K562 (cell line): ENCODE data around the gene TNNT2. TPM values are rescaled to one million over a fixed set of nuclear protein-coding genes. Genes with fewer than 3 reads are reported as not detected.

ENCODE experiments used
- ATAC-seq: fragments of 200-7000 bp; cut with Tn5 transposase; 3 replicates; pipeline ENCODE4 v1.9.1; 2020; ENCODE audit warnings: moderate library complexity
- Bru-seq: library from RNA; stranded (reverse); fragments of 400-500 nt; gene quantifications from one replicate; lab custom pipeline; 2021; lab: Mats Ljungman, UMichigan
- BruChase-seq, 2 experiments: library from RNA; stranded (reverse); fragments of 400-500 nt; gene quantifications; one replicate each; lab custom pipeline; 2021; lab: Mats Ljungman, UMichigan
- BruUV-seq: library from RNA; stranded (reverse); fragments of 400-500 nt; replicated peaks from 2 replicates; lab custom pipeline; 2021; lab: Mats Ljungman, UMichigan
- CTCF ChIA-PET: fragments of 300-600 bp; formaldehyde crosslinking; extraction: SDS; loops from one replicate; lab custom pipeline; 2021; ENCODE audit warnings: low intra/inter-chr PET ratio; lab: Yijun Ruan, JAX
- POLR2A ChIA-PET: fragments of 300-600, 350-650 bp; sonication (Branson Sonifier 250); formaldehyde crosslinking; extraction: SDS; loops from one replicate; lab custom pipeline; 2021; ENCODE audit warnings: antibody characterized with exemption, inconsistent platforms; lab: Yijun Ruan, JAX
- DNase-seq, 4 experiments: peaks; one replicate each; pipeline versions ENCODE4 v3.0.0 to v3.0.0-alpha.2; 2011 to 2018; ENCODE audit warnings: low spot score in 3 of 4, mixed read lengths in 3 of 4; ENCODE audit errors: extremely low read depth in 1 of 4
- FAIRE-seq: peaks from 2 replicates; lab custom pipeline; 2011; peaks lifted over from hg19 to GRCh38; lab: Jason Lieb, UNC
- H2AFZ ChIP-seq: 2 replicates; pipeline ENCODE4 v1.6.0; 2011; ENCODE audit warnings: low read depth, low read length, control low read depth, inconsistent platforms
- H3K27ac ChIP-seq: fragments of 200-600 bp; 3 replicates; pipeline ENCODE4 v1.8.0; 2011; ENCODE audit warnings: low read depth, mild to moderate bottlenecking, control low read depth, inconsistent platforms, low read length, moderate library complexity, mixed read lengths; ENCODE audit errors: extremely low read depth
- H3K27me3 ChIP-seq, 2 experiments: fragments of 300-600 bp in 1 of 2; 2 replicates in 1 of 2; 3 replicates in 1 of 2; pipeline versions ENCODE4 v1.6.0 to v1.8.0; 2011; ENCODE audit warnings: inconsistent platforms in 2 of 2, low read length in 2 of 2, mild to moderate bottlenecking in 1 of 2, mixed read lengths in 1 of 2, moderate library complexity in 1 of 2; ENCODE audit not compliant: control insufficient read depth in 2 of 2, insufficient read depth in 2 of 2
- H3K36me3 ChIP-seq: fragments of 300-600 bp; 3 replicates; pipeline ENCODE4 v1.8.0; 2011; ENCODE audit warnings: mild to moderate bottlenecking, low read length, inconsistent platforms; ENCODE audit not compliant: control insufficient read depth, insufficient read depth
- H3K4me1 ChIP-seq, 2 experiments: fragments of 200-600 bp in 1 of 2; replicated peaks in 1 of 2; 2 replicates in 1 of 2; 3 replicates in 1 of 2; pipeline versions ENCODE4 v1.5.1 to v1.8.0; 2011; ENCODE audit warnings: inconsistent platforms in 2 of 2, low read length in 2 of 2, mild to moderate bottlenecking in 1 of 2, mixed read lengths in 1 of 2, moderate library complexity in 1 of 2; ENCODE audit not compliant: control insufficient read depth in 2 of 2, insufficient read depth in 2 of 2
- H3K4me2 ChIP-seq: 2 replicates; pipeline ENCODE4 v1.6.1; 2011; ENCODE audit warnings: low read length, control low read depth, inconsistent platforms, mixed read lengths; ENCODE audit not compliant: insufficient read depth
- H3K4me3 ChIP-seq: fragments of 200-600 bp; sonication (generic), shearing (Covaris generic); 2 replicates; pipeline ENCODE4 v1.5.1; 2016; ENCODE audit warnings: control low read depth, inconsistent platforms
- H3K79me2 ChIP-seq: fragments of 200-600 bp; 3 replicates; pipeline ENCODE4 v1.8.0; 2011; ENCODE audit warnings: low read length, inconsistent platforms; ENCODE audit not compliant: control insufficient read depth, insufficient read depth
- H3K9ac ChIP-seq, 2 experiments: 2 replicates each; pipeline versions ENCODE4 v1.6.0 to v1.6.1; 2011; ENCODE audit warnings: low read depth in 2 of 2, low read length in 2 of 2, control low read depth in 1 of 2, inconsistent platforms in 1 of 2, mild to moderate bottlenecking in 1 of 2, mixed read lengths in 1 of 2; ENCODE audit not compliant: insufficient read depth in 1 of 2
- H3K9me1 ChIP-seq: one replicate; pipeline ENCODE4 v1.6.0; 2011; ENCODE audit warnings: inconsistent platforms, mild to moderate bottlenecking, low read length, moderate library complexity; ENCODE audit not compliant: control insufficient read depth, insufficient read depth
- H3K9me3 ChIP-seq: replicated peaks from 2 replicates; pipeline ENCODE4 v1.5.1; 2011; ENCODE audit warnings: low read depth, low read length, inconsistent platforms; ENCODE audit not compliant: control insufficient read depth, insufficient read depth
- H4K20me1 ChIP-seq: replicated peaks from 2 replicates; pipeline ENCODE4 v1.6.1; 2011; ENCODE audit warnings: low read length, inconsistent platforms, mixed read lengths; ENCODE audit not compliant: control insufficient read depth, insufficient read depth
- CCAR2 ChIP-seq: fragments of 200-400 bp; formaldehyde crosslinking; IDR thresholded peaks from 2 replicates; pipeline ENCODE4 v1.6.1; 2017; ENCODE audit warnings: mild to moderate bottlenecking, low read depth, low read length
- KDM4B ChIP-seq, 2 experiments: fragments of 450-650 bp in 1 of 2; sonication (generic) in 1 of 2; IDR thresholded peaks; 2 replicates each; pipeline ENCODE4 v1.6.1; 2016 to 2017; ENCODE audit warnings: borderline replicate concordance in 2 of 2, antibody characterized with exemption in 1 of 2, low read depth in 1 of 2, mild to moderate bottlenecking in 1 of 2
- MED1 ChIP-seq: sonication (generic); formaldehyde crosslinking; IDR thresholded peaks from 2 replicates; pipeline ENCODE4 v1.8.1; 2023; ENCODE audit warnings: missing genetic modification reagents, borderline replicate concordance
- MEF2A ChIP-seq: IDR thresholded peaks from 2 replicates; pipeline ENCODE4 v1.6.1; 2011; ENCODE audit warnings: low read depth, mild to moderate bottlenecking, low read length, moderate library complexity; ENCODE audit not compliant: control insufficient read depth
- MTA2 ChIP-seq: fragments of 450-650 bp; IDR thresholded peaks from 2 replicates; pipeline ENCODE4 v1.6.1; 2016; ENCODE audit warnings: low read depth
- POLR2AphosphoS5 ChIP-seq: IDR thresholded peaks from 2 replicates; pipeline ENCODE4 v1.6.1; 2011; ENCODE audit warnings: mild to moderate bottlenecking, low read depth, low read length, moderate library complexity; ENCODE audit not compliant: control insufficient read depth, insufficient read depth
- SMARCE1 ChIP-seq: fragments of 450-650 bp; IDR thresholded peaks from 2 replicates; pipeline ENCODE4 v1.7.1; 2016; ENCODE audit warnings: mild to moderate bottlenecking
- SUPT5H ChIP-seq: fragments of 450-650 bp; IDR thresholded peaks from 2 replicates; pipeline ENCODE4 v1.6.1; 2016
- TCF3 ChIP-seq: sonication (generic); formaldehyde crosslinking; IDR thresholded peaks from 2 replicates; pipeline ENCODE4 v1.4.0; 2020; ENCODE audit warnings: mild to moderate bottlenecking, missing genetic modification reagents
- ZNF23 ChIP-seq: fragments of 250-450 bp; sonication (Bioruptor Pico); IDR thresholded peaks from 2 replicates; pipeline ENCODE4 v1.4.0; 2020; ENCODE audit warnings: mild to moderate bottlenecking
- WGBS: fragments of 100-300 bp; shearing (Covaris generic); methylation state at CpG from one replicate; pipeline ENCODE4 v1.1.6; 2016; ENCODE audit warnings: low coverage, mixed read lengths; ENCODE audit not compliant: insufficient coverage; ENCODE audit errors: missing lambda C conversion rate; 5-methylcytosine and 5-hydroxymethylcytosine counted together
- in situ Hi-C: fragments of 300-500 bp; cut with MboI; formaldehyde crosslinking; loops from 4 replicates; pipeline ENCODE4 v1.15.0; 2018; ENCODE audit warnings: inconsistent platforms, mixed read lengths
- intact Hi-C: fragments of 100-400 bp; cut with micrococcal nuclease; formaldehyde crosslinking; loops from 2 replicates; pipeline ENCODE4 v1.14.2; 2022
- long read RNA-seq, 3 experiments: library from polyadenylated mRNA in 2 of 3; library from RNA in 1 of 3; unstranded in 2 of 3; stranded (forward) in 1 of 3; transcript quantifications; one replicate each; pipeline ENCODE4 v2.0.0, GENCODE V29; 2019 to 2022
- polyA minus RNA-seq, 3 experiments: library from RNA; depleted of rRNA, polyadenylated mRNA; stranded (reverse); fragments of >200 nt; gene quantifications; 2 replicates each; pipeline ENCODE4 v1.2.3, GENCODE V29; 2011
- polyA plus RNA-seq, 8 experiments: library from polyadenylated mRNA; depleted of rRNA in 4 of 8; stranded (reverse) in 5 of 8; unstranded in 3 of 8; fragments of >200 nt; fragmentation: Nextera tagmentation in 2 of 8; fragmentation: Illumina TruSeq in 1 of 8; extraction: Ambion mirVana in 2 of 8; extraction: Trizol in 1 of 8; gene quantifications; 2 replicates each; pipeline versions ENCODE4 v1.2.1 to v1.2.3, GENCODE V29; 2011 to 2014; ENCODE audit warnings: inconsistent platforms in 1 of 8, missing spikeins in 1 of 8
- total RNA-seq, 7 experiments: library from RNA; depleted of rRNA in 6 of 7; stranded (reverse); fragments of >200 nt in 6 of 7; fragmentation: Illumina TruSeq in 2 of 7; extraction: Trizol in 2 of 7; gene quantifications; 2 replicates each; pipeline versions ENCODE4 v1.2.1 to v1.2.3, GENCODE V29; 2011 to 2021; ENCODE audit warnings: low replicate concordance in 1 of 7
- TF ChIP-seq, protein P1 (sequence below): fragments of 450-650 bp; IDR thresholded peaks from 2 replicates; pipeline ENCODE4 v1.6.1; 2016; ENCODE audit warnings: mild to moderate bottlenecking
- TF ChIP-seq, protein P2 (sequence below): sonication (generic); formaldehyde crosslinking; IDR thresholded peaks from 2 replicates; pipeline ENCODE4 v1.8.0; 2023; ENCODE audit warnings: mild to moderate bottlenecking, missing genetic modification reagents
- TF ChIP-seq, protein P3 (sequence below): fragments of 250-450 bp; sonication (Bioruptor Pico); IDR thresholded peaks from 2 replicates; pipeline ENCODE4 v1.5.0; 2021; ENCODE audit warnings: mild to moderate bottlenecking, borderline replicate concordance

Gene TNNT2
- not detected in 2 replicates for total RNA-seq (2011; cell fraction: chromatin; rRNA removed; ENCODE audit: low replicate concordance)
- total RNA-seq (2011; cell fraction: nucleolus; rRNA removed): not detected in 2 replicates
- total RNA-seq (2011; cell fraction: nucleoplasm; rRNA removed): not detected in 2 replicates
- total RNA-seq (2014; rRNA removed): not detected in 2 replicates
- not detected in 2 replicates for total RNA-seq (2014; rRNA removed; fragmentation: Illumina TruSeq; extraction: Trizol)
- total RNA-seq (2015; rRNA removed; fragmentation: Illumina TruSeq; extraction: Trizol): not detected in 2 replicates
- not detected in 2 replicates for total RNA-seq (2021)
- polyA plus RNA-seq (2011; rRNA removed): not detected in 2 replicates
- polyA plus RNA-seq (2011; cell fraction: cytosol; rRNA removed): not detected in 2 replicates
- polyA plus RNA-seq (2011; cell fraction: nucleus; rRNA removed): not detected in 2 replicates
- polyA plus RNA-seq (2012): not detected in 2 replicates
- polyA plus RNA-seq (2014; fragmentation: Illumina TruSeq; extraction: Trizol): not detected in 2 replicates
- polyA plus RNA-seq (2014; fragmentation: Nextera tagmentation; extraction: Ambion mirVana): not detected
- polyA plus RNA-seq (2014; rRNA removed): not detected in 2 replicates
- polyA minus RNA-seq (2011; rRNA and poly(A)+ RNA removed): not detected in 2 replicates
- polyA minus RNA-seq (2011; cell fraction: cytosol; rRNA and poly(A)+ RNA removed): not detected in 2 replicates
- polyA minus RNA-seq (2011; cell fraction: nucleus; rRNA and poly(A)+ RNA removed): not detected in 2 replicates
- percentile 5 among the genes with signal in this experiment for Bru-seq, nascent RNA
- not detected for BruChase-seq, experiment 1, labeled RNA remaining after a 2-hour chase
- not detected for BruChase-seq, experiment 2, labeled RNA remaining after a 6-hour chase
- long read RNA-seq, experiment 1: 0 reads
- long read RNA-seq, experiment 2: 0 reads
- long read RNA-seq, experiment 3: 0 reads

DNA sequence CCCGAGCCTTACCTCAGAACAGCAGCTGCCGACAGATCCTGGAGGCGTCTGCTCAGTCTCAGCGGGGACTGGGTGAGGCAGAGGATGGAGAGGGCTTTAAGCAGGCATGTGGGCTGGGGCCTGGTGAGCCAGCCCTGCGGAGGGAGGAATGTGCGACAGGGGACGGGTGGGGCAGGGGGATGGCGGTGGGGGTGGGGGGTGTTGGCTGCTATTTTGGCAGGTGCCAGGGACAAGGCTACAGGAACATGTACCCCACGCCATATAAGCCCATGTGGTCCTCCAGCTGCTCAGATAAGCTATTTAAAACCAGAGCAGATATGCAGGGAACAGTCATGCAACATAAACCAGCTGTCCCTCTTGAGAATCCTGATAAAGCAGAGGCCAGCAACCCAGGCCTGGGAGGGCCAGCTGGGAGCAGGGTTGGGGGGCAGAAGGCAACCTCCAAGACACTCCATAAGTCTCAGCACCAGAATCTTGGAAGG lies at the start of gene TNNT2:
TSS of gene TNNT2 (minus strand) at position 70 of the 482 bp plus-strand sequence. CDS start 4,426 bp downstream, outside the sequence.
- Histone ChIP-seq H3K4me2 (no peak within 1 kb of the TSS), H2AFZ (no peak within 1 kb of the TSS), H3K9me3 (no peaks in the 10 kb centered on the region), H3K79me2 (no peaks in the 10 kb centered on the region), H3K27ac (no peak within 1 kb of the TSS), H4K20me1 (peaks cover 24% of the 10 kb centered on the region), H3K4me1 (no peaks in the 10 kb centered on the region; a peak in 1 of 5 replicates), H3K27me3 (peaks cover 16 to 66% of the 10 kb centered on the region in 2 experiments; a peak in 4 of 5 replicates), H3K9me1 (peaks cover 4% of the 10 kb centered on the region), H3K9ac (no peak within 1 kb of the TSS), H3K4me3 (no peak within 1 kb of the TSS), H3K36me3 (no peaks in the 10 kb centered on the region)
- no TSS peak for BruUV-seq
- intact Hi-C loops: no loop called here
- CTCF ChIA-PET: no interaction called here
- WGBS: 4% methylated on average over 6 of the region's 9 CpGs
- POLR2A ChIA-PET: no interaction called here
- peak in 1 of 4 experiments; percentile 16 for DNase-seq
- FAIRE-seq: no peak
- no peak for ATAC-seq
- in situ Hi-C loops: no loop called here
- TF ChIP-seq MED1 (CRISPR knock-in tag) (no peak), MEF2A (no peak), KDM4B (IDR thresholded peaks at IDR 0.05; ENCODE audit: borderline replicate concordance in 2 of 2, low read depth in 1 of 2) (no peak), SMARCE1 (no peak), CCAR2 (no peak), TCF3 (CRISPR knock-in tag) (peak; percentile 74), POLR2AphosphoS5 (0 out of 2 replicates have a peak, but pooled peaks have one; percentile 26), ZNF23 (CRISPR knock-in tag) (no peak), SUPT5H (no peak), MTA2 (no peak)
- TF ChIP-seq, protein P1, sequence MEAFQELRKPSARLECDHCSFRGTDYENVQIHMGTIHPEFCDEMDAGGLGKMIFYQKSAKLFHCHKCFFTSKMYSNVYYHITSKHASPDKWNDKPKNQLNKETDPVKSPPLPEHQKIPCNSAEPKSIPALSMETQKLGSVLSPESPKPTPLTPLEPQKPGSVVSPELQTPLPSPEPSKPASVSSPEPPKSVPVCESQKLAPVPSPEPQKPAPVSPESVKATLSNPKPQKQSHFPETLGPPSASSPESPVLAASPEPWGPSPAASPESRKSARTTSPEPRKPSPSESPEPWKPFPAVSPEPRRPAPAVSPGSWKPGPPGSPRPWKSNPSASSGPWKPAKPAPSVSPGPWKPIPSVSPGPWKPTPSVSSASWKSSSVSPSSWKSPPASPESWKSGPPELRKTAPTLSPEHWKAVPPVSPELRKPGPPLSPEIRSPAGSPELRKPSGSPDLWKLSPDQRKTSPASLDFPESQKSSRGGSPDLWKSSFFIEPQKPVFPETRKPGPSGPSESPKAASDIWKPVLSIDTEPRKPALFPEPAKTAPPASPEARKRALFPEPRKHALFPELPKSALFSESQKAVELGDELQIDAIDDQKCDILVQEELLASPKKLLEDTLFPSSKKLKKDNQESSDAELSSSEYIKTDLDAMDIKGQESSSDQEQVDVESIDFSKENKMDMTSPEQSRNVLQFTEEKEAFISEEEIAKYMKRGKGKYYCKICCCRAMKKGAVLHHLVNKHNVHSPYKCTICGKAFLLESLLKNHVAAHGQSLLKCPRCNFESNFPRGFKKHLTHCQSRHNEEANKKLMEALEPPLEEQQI: no peak
- TF ChIP-seq, protein P2, sequence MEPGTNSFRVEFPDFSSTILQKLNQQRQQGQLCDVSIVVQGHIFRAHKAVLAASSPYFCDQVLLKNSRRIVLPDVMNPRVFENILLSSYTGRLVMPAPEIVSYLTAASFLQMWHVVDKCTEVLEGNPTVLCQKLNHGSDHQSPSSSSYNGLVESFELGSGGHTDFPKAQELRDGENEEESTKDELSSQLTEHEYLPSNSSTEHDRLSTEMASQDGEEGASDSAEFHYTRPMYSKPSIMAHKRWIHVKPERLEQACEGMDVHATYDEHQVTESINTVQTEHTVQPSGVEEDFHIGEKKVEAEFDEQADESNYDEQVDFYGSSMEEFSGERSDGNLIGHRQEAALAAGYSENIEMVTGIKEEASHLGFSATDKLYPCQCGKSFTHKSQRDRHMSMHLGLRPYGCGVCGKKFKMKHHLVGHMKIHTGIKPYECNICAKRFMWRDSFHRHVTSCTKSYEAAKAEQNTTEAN (CRISPR knock-in tag): no peak
- TF ChIP-seq, protein P3, sequence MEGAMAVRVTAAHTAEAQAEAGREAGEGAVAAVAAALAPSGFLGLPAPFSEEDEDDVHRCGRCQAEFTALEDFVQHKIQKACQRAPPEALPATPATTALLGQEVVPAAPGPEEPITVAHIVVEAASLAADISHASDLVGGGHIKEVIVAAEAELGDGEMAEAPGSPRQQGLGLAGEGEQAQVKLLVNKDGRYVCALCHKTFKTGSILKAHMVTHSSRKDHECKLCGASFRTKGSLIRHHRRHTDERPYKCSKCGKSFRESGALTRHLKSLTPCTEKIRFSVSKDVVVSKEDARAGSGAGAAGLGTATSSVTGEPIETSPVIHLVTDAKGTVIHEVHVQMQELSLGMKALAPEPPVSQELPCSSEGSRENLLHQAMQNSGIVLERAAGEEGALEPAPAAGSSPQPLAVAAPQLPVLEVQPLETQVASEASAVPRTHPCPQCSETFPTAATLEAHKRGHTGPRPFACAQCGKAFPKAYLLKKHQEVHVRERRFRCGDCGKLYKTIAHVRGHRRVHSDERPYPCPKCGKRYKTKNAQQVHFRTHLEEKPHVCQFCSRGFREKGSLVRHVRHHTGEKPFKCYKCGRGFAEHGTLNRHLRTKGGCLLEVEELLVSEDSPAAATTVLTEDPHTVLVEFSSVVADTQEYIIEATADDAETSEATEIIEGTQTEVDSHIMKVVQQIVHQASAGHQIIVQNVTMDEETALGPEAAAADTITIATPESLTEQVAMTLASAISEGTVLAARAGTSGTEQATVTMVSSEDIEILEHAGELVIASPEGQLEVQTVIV (CRISPR knock-in tag): no peak
